NK-92 treated with Interleukin-12 subunit alpha and Interleukin-12 subunit beta, amount 100 ng/mL, for 24 hours (cell line): ENCODE measurements around the gene RFX4.

Experiments
- DNase-seq: peaks from one replicate; lab custom pipeline; 2025; lab: John Stamatoyannopoulos, UW

The RFX4 gene

DNA sequence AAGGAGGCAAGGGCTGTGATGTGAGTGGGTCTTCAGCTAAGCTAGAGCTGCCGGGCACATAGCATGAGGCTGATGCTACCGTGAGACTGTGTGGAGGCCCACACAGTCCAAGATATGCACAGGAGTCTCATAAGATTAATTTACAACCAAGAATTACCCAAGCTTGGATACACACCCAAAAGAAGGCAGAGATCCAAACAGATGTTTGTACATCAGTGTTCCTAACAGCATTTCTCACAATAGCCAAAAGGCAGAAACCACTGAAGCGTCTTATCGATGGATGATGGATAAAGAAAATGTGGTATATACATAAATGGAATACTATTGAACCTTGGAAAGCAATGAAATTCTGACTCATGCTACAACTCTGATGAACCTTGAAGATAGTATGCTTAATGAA, 150.9 kb downstream of the RFX4 start:
- no peak for DNase-seq

GRCh38 chr12:106736051-106736957, 153.5 kb downstream of the RFX4 start:
- no peak for DNase-seq

DNA sequence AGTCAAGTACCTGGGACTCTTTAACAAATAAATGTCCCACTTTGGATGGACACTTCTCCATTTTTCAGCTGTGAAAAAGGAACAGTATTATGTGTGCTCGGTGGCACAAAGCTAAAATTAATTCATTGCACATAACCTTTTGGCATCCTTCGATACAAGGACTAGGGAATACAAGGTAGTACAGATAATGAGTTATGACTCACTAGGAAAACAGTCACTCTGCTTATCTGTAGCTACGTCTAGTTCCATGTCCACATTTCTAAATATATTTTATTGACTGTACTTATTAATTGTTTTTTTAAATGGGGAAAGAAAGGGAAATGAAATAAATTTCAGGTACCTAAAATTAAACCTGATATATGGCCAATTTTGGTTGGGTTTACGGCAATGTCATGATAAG, 156.5 kb downstream of the RFX4 start:
- DNase-seq: no peak

GRCh38 chr12:106739815-106740530, 157.2 kb downstream of the RFX4 start:
- DNase-seq: no peak

DNA sequence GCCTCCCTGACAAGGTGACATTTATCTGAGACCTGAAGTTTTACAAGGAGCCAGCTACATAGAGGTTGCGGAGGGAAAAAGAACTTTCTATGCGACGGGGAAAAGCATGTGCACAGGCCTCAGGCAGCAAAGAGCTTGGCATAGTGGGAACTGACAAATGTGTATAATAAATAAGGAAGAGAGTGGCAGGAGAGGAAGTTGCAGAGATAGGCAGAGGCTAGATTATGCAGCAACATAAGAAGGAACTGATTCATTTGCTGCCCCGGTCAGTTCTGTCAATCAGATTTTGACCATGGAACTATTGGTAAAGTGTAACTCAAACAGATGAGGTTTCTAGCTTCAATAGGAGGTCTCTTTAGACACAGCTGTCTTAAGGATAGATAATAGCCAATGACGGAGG, 158.0 kb downstream of the RFX4 start:
- DNase-seq: no peak

DNA sequence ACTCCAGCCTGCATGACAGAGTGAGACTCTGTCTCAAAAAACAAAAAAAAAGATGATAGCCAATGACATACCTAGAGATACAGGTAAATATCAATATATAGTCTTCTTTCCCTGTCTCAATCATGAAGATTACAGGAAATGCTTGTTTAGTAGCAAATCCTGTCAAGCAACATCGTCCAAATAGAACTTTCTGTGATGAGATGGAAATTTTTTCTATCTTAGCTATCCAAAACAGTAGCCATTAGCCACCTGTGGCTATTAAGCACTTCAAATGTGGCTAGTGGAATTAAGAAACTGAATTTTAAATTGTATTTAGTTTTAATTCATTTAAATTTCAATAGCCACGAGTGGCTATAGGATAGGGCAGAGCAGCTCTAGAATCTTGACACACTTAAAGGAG, 158.4 kb downstream of the RFX4 start:
- DNase-seq: no peak

GRCh38 chr12:106743270-106743988, 160.6 kb downstream of the RFX4 start:
- DNase-seq: no peak

DNA sequence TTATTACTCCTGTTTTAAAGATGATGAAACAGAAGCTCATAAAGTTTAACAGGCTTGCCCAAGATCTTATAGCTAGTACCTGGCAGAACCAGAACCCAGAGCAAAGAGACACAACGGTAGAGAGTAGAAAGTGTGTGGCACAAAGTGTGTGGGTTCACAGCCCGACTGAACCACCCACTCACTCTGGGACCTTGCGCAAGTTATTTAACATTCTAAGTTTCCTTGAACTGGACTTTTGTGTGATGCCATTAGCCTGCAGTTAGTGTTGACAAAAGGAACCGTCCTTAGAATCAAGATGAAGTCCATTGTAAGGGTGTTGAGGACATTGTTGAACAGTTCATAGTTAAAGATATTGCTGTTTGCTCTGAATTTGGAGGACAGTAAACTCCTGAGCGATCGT, 161.8 kb downstream of the RFX4 start:
- DNase-seq: no peak

- DNase-seq: no peak
Observed at GRCh38 chr12:106745181-106745745, 162.5 kb downstream of the RFX4 start.

- DNase-seq: no peak
Observed at GRCh38 chr12:106747973-106748436, 165.2 kb downstream of the RFX4 start.

DNA sequence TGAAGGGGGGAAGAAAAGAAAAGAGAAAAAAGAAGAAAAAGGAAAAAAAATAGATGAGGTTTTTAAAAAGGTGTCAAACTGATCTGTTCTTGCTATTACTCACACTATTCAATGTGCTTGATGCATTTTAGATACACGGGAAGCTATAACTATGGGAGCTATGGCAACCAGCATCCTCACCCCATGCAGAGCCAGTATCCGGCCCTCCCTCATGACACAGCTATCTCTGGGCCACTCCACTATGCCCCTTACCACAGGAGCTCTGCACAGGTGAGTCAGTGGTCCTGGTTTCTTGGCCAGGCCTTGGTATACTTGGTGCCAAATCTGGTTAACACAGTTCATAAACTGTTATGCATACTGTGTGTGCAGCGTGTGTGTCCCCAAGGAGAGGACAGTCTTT, 167.7 kb downstream of the RFX4 start:
- DNase-seq: peak; percentile 12

DNA sequence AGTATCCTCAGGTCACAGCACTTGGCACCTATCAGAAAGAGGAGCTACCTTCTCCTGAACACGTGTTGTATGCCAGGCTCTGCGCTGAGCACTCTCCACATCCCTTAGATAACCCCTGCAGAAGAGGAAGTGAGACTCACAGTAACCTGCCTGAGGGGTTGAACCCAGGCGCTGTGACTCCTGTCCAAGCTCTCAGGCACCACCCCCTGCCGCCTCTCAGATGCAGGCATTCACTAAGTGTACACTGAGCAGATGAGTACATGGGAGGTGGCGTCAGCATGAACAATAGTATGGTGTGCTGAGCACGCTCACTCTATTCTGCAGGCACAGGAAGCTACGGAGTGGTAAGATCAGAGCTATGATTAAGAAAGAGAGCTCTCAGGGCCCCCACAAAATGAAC, 170.7 kb downstream of the RFX4 start:
- DNase-seq: no peak

- DNase-seq: no peak
Observed at GRCh38 chr12:106754331-106754730, 171.5 kb downstream of the RFX4 start.

DNA sequence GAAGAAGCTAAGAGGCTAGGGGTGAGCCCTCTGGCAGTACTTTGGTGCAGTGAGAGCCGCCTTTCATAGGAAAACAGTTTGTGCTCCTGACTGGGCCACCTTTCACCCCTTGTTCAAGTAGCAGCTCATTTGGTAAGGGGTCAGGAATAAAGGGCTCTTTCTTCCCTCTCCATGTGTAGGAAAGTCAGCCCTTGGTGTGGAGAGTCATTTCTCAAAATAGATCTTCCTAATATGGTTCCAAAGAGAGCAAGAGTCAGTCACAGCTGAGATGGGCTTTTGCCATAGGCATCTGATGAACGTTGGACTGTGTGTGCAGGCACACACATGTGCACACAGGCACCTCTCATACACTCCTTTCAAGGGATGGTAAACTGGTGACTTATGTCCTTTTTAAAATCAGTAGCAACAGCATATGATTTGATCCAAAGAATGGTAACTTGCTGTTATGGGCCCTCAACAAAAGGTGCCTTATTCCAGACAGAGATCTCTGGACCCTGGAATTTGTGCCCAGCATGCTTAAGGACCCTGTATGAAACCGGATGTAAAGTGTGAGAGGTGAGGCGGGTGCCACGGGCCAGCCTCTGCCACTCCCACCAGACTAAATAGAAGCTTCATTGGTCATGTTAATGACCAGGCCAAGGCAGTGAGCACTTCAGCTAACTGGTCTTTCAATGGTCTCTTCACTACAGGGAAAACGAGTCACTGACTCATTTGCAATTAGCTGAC, 175.0 kb downstream of the RFX4 start:
- DNase-seq: no peak

GRCh38 chr12:106758349-106759110, 175.7 kb downstream of the RFX4 start:
- no peak for DNase-seq

GRCh38 chr12:106759526-106760183, 176.9 kb downstream of the RFX4 start:
- no peak for DNase-seq

DNA sequence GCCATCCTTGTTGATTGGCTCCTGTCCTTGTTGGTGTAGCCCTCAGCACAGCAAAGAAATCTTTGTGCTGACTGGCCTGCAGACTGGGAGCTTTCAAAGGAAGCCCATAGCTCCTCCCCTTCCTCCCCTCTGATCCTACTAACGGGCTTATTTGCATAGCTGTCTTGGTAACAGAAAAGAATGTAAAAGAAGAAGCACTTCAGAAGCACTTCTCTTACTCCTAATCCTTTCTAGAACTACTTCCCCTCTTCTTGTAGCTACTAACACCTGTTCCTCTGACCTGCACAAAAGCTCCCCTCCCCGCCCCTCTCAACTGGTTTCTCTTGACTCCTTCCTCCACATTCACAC, 177.4 kb downstream of the RFX4 start:
- DNase-seq: no peak

DNA sequence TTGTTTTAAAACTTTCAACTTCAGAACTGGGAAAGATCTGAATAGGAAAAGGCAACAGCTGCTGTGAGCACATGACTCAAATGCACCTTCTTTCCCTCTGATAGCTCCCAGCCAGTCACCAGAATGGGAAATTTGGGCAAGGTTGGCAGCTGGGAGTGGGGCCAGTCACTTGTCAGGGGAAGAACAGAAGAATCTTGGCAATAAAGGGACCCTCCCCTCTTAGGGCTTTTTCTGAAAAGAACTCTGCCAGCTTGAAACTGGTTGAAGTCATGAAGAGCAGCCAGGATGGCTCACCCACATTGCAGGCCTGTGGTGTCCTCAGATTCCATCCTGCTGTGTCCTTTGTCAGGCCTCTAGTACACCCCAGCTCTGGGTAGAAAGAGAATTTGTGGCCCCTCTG, 181.4 kb downstream of the RFX4 start:
- no peak for DNase-seq

DNA sequence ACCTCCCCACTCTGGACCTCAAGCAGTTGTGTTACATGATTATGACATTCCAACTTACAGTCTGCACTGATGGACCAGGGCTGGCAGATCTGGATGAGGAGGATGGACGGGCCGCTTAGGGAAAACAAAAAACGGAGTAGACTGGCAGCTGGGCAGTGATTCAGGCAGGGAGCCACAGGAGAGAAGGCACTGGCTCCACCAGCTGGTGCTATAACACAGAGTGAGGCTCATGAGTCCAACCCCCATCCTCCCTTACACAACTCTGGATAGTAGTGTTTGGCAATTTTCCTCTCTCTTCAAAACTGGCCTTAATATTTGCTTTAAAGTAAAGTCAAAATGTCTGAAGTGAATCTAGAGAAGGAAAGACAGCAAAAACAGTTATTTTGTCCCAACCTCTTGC, 181.9 kb downstream of the RFX4 start:
- no peak for DNase-seq

DNA sequence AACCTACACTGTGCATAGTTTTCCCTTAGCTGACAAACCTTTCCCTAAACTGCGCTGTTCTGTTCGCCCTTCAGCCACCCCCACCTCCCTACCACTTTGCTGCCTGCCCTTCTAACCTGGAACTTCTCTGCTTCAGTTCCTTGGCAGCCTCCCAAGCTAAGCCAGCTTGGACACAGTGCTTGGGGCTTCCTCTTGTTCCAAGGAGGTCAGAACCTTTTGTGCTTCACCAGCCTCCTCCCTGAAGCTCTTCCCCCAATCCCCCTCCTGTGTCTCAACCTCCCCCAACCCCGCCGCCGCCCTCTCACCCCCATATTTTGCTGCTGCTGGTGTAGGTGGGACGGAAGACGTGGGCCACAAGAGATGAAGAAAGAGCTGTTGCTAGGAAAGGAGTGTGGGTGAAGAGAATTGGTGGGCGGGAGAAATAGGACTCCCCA, 183.6 kb downstream of the RFX4 start:
- DNase-seq: peak; percentile 15
